ENCODE measurements around the gene HOXA3.
A peak's percentile ranks its signal among the peaks of the same experiment; 100 is the strongest.

Gene HOXA3

GRCh38 chr7:27101171-27101956 lies 51.0 kb downstream of the HOXA3 start:
- DNase-seq (ENCODE audit: low spot score) (no peak), ATAC-seq (ENCODE audit: low read depth) (no peak)
- H3K4me1 ChIP-seq (ENCODE audit: insufficient read depth, poor library complexity, severe bottlenecking): peaks cover 7% of the 10 kb centered on the region
- no peak overlapping the region for H3K27ac ChIP-seq (ENCODE audit: poor library complexity, severe bottlenecking)
- H3K27me3 ChIP-seq (ENCODE audit: insufficient read depth, poor library complexity, severe bottlenecking): no peaks in the 10 kb centered on the region
- no peaks in the 10 kb centered on the region for H3K9me3 ChIP-seq (ENCODE audit: severe bottlenecking)
- no peak for TF ChIP-seq CTCF (IDR thresholded peaks at IDR 0.05; ENCODE audit: poor library complexity, severe bottlenecking)
- no peak overlapping the region for H3K4me3 ChIP-seq (ENCODE audit: severe bottlenecking)
- peaks cover 16% of the 10 kb centered on the region for H3K36me3 ChIP-seq (ENCODE audit: low read depth)

GRCh38 chr7:27100694-27101170 lies 51.7 kb downstream of the HOXA3 start:
- Histone ChIP-seq H3K4me1 (ENCODE audit: insufficient read depth, poor library complexity, severe bottlenecking) (peaks cover 7% of the 10 kb centered on the region), H3K9me3 (ENCODE audit: severe bottlenecking) (no peaks in the 10 kb centered on the region), H3K27me3 (ENCODE audit: insufficient read depth, poor library complexity, severe bottlenecking) (no peaks in the 10 kb centered on the region), H3K27ac (ENCODE audit: poor library complexity, severe bottlenecking) (no peak overlapping the region), H3K4me3 (ENCODE audit: severe bottlenecking) (no peak overlapping the region), H3K36me3 (ENCODE audit: low read depth) (peaks cover 16% of the 10 kb centered on the region)
- DNase-seq (ENCODE audit: low spot score) (no peak), ATAC-seq (ENCODE audit: low read depth) (no peak)
- TF ChIP-seq CTCF (IDR thresholded peaks at IDR 0.05; ENCODE audit: poor library complexity, severe bottlenecking): no peak

- no peak overlapping the region for H3K4me3 ChIP-seq (ENCODE audit: severe bottlenecking)
Measured at GRCh38 chr7:27099453-27100370, 52.7 kb downstream of the HOXA3 start.

GRCh38 chr7:27098578-27099451 lies 53.6 kb downstream of the HOXA3 start:
- Histone ChIP-seq H3K27ac (ENCODE audit: poor library complexity, severe bottlenecking) (peak overlapping the region; percentile 85), H3K9me3 (ENCODE audit: severe bottlenecking) (no peaks in the 10 kb centered on the region), H3K27me3 (ENCODE audit: insufficient read depth, poor library complexity, severe bottlenecking) (no peaks in the 10 kb centered on the region), H3K4me3 (ENCODE audit: severe bottlenecking) (peak overlapping the region; percentile 66), H3K4me1 (ENCODE audit: insufficient read depth, poor library complexity, severe bottlenecking) (peaks cover 7% of the 10 kb centered on the region), H3K36me3 (ENCODE audit: low read depth) (peaks cover 16% of the 10 kb centered on the region)
- DNase-seq (ENCODE audit: low spot score): no peak
- peak; percentile 17 for ATAC-seq (ENCODE audit: low read depth)
- TF ChIP-seq CTCF (IDR thresholded peaks at IDR 0.05; ENCODE audit: poor library complexity, severe bottlenecking): no peak

More at GRCh38 chr7:27099453-27100370, 52.7 kb downstream of the HOXA3 start:
- ATAC-seq (ENCODE audit: low read depth) (no peak), DNase-seq (ENCODE audit: low spot score) (no peak)
- H3K36me3 ChIP-seq (ENCODE audit: low read depth): peaks cover 16% of the 10 kb centered on the region
- no peaks in the 10 kb centered on the region for H3K9me3 ChIP-seq (ENCODE audit: severe bottlenecking)
- no peak for TF ChIP-seq CTCF (IDR thresholded peaks at IDR 0.05; ENCODE audit: poor library complexity, severe bottlenecking)
- H3K27me3 ChIP-seq (ENCODE audit: insufficient read depth, poor library complexity, severe bottlenecking): no peaks in the 10 kb centered on the region
- peak overlapping the region; percentile 85 for H3K27ac ChIP-seq (ENCODE audit: poor library complexity, severe bottlenecking)
- H3K4me1 ChIP-seq (ENCODE audit: insufficient read depth, poor library complexity, severe bottlenecking): peaks cover 7% of the 10 kb centered on the region

Measured in RWPE2 (cell line).